Stimulated activated CD8-positive, alpha-beta memory T cell treated with anti-CD3 and anti-CD28 coated beads, Interleukin-4, amount 100 ng/mL, for 1 hour (primary cell): ENCODE results near the gene RPH3AL.

Experiments
- DNase-seq, 2 donors: peaks; one replicate each; pipeline ENCODE4 v3.0.0-alpha.2; 2020; ENCODE audit warnings: low read depth in 2 of 2, low spot score in 1 of 2

The RPH3AL gene

GRCh38 chr17:266219-266618 lies 86.4 kb downstream of the RPH3AL start:
- no peak for DNase-seq

- no peak for DNase-seq
These were observed 86.9 kb downstream of the RPH3AL start for GRCh38 chr17:265718-266117.

DNA sequence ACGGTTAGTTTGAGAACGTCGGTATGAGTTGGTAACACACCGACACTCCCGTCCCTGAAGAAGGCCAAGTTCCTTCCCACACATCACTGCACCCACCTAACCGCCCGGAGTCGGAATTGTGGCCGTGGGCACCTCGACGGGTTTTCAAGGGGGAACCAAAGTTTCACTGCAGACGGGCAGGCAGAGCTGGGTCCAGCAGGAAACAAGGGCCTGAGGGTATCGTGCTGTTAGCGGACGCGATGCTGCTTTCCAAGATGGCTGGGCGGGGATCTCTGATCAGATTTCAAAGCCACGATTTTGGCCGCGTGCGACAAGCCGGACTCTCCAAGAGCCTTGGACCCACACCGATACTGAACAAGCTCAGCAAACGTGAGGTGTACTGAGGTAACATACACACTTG lies 88.8 kb downstream of the RPH3AL start:
- no peak for DNase-seq

DNA sequence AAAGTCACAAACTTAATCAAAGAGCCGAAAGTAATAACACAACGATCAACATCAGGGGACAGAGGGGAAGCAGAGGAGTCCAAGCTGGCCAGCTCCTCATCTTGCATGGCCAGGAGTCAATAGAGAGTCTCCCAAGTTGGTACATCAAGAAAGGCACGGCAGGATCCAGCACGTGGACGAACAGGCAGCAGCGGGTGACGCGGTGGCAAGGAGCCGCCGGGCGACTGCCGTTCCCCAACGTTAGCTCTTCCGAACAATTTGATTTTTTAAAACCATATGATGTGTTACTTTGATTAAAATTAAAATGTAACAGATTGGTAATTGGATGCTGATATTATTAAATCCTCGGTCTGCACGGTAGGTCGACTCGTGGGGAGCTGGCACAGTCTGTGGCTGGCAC lies 89.3 kb downstream of the RPH3AL start:
- DNase-seq, result no peak

- no peak for DNase-seq
These were observed 91.0 kb downstream of the RPH3AL start for GRCh38 chr17:261635-262034.

DNA sequence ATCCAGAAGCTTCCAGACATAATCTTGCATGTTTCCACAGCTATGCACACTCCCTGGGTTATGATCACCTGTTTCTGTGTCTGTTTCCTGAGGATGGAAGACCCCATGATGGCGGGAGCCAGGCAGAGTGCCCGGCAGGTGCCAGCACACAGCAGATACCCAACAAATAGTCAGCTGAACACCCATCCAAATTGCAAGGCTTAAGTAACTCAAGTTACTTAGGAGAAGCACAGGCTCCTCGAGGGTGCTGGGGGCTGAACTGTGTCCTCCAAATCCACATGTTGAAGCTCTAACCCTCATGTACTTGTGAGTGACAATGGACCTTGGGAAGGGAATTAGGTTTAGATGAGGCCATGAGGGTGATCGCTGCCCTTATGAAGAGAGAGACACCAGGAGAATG lies 91.7 kb downstream of the RPH3AL start:
- DNase-seq, result no peak

GRCh38 chr17:260031-260791 lies 92.4 kb downstream of the RPH3AL start:
- no peak for DNase-seq

- no peak for DNase-seq
These were observed 93.1 kb downstream of the RPH3AL start for GRCh38 chr17:259341-259976.

DNA sequence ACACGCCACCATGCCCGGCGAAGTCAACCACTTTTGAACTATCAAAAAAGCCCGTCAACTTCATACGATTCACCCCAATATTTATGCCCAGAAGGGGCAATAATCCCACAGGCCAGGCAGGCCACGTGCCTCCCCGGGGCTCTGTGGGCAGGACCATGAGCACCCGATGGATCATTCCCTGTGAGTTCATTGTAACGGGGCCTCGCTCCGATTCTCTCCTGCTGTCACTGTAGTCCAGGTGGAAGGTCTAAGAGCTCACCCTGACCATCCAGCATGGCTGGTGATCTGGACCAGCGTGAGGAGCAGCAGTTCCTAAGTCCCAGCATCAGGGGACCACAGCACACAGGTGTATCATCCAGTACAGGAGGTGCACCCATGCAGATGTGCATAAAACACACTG lies 93.7 kb downstream of the RPH3AL start:
- no peak for DNase-seq

DNA sequence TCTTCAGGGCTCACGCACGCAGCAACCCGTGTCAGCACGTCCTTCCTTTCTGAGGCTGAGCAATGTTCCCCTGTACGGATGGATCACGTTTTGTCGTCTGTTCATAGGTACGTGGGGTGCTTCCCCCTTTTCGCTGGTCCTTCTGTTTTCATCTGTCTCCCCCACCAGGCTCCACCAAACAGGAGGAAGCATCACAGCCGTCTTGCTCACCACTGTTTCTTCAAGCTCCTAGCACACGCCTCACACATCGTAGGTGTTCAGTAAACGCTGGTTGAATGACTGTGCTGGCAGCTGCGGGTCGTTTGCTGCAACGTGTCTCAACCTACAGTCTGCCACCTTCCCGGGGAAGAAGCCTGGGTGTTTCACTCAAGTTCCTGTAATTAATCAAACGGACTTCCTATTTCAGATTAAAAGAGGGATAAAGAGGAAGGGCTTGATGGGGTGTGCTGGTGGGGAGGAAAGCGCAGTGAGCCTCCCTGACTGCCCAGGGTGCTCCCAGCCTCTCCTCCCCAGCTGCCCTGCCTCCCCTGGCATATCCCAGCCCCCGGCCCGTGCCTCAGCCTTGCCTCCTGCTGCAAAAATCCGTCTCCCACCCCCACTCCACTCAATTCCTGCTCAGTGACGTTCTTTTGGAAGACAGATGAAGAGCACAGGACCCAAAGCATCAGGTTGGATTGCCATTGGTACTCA lies 94.4 kb downstream of the RPH3AL start:
- DNase-seq, result no peak

DNA sequence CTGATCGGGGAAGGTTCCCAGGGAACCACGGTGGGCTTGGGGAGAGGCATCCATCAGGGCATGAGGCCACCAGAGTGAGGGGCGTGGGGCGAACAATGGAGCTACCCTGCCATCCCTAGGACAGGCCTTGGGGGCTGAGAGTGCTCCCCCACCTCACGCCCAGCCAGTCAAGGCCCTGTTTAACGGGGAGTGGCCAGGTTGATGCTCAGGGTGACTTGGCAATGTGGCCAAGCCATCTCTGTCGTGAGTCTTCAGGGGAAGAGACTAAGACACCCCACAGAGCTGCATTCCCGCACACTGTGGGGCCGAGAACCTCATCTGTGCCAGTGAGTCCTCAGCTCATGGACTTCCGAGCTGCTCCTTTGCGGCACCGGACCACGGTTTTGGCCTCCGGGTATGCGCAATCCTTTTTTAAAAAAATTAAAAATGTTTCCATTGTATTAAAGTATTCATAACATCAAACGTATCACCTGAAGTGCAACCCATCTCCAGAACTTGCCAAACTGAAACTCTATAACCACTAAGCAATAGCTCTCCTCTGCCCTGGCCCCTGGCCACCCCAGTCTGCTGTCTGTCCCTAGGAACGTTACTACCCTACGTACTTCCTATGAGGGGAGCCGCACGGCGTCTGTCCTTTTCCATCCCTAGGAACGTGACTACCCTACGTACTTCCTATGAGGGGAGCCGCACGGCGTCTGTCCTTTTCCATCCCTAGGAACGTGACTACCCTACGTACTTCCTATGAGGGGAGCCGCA lies 99.3 kb downstream of the RPH3AL start:
- DNase-seq, result no peak

DNA sequence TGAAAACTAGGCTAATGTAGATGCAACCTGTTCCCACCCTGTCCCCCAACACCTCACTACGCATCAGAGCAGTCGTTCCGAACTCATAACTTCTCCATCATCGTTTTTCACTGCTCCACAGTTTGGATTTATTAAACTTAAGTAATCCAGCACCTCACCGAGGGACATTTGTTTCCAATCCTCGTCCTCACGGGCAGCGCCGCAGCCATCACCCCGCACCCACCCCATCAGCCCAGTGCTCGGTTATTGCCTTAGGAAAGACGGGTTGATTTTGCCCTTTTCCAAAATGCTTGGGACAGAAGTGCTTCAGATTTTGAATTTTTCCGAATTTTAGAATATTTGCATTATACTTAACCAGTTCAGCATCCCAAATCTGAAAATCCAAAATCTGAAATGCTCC lies 100.2 kb downstream of the RPH3AL start:
- no peak for DNase-seq

DNA sequence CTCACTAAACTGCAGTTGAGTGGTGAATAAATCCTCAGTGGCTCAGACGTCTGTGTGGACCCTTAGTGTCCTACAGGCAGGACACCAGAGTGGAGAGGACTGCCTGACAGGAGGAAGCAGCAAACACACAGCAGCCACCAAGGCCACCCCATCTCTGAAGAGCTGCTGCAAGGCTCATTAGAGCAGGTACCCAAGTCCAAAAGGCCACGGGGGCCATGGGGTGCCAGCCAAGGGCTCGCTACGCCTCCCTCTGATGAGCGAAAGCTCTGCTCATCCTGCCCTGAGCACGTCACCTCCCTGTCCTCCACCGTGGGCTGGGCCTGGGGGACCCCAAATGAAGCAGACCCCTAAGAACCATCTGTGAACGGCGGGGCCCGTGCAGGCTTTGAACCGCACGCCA lies 101.1 kb downstream of the RPH3AL start:
- no peak for DNase-seq

DNA sequence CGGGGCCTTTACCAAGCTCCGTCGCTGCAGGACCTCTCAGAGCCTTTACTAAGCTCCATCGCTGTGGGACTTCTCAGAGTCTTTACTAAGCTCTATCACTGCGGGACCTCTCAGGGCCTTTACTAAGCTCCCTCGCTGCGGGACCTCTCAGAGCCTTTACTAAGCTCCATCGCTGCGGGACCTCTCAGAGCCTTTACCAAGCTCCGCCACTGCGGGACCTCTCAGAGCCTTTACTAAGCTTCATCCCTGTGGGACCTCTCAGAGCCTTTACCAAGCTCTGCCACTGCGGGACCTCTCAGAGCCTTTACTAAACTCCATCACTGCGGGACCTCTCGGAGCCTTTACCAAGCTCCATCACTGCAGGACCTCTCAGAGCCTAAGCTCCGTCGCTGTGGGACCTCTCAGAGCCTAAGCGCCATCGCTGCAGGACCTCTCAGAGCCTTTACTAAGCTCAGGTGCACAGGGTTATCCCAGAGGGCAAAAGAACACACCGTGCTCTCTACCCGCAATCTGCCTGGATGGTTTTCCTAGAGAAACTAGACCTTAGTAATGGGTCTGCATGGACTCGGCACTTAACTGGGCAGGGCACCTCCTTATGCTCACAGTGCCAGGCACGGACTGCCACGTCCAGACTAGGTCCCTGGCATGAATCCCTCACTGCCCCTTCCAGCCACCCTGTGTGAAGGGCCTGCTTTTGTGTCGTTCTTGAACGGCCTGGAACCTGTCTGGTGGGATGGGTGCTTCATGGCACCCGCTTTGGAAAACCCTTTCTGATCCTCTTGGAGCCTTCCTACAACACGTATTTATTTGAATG lies 101.9 kb downstream of the RPH3AL start:
- DNase-seq, result no peak

DNA sequence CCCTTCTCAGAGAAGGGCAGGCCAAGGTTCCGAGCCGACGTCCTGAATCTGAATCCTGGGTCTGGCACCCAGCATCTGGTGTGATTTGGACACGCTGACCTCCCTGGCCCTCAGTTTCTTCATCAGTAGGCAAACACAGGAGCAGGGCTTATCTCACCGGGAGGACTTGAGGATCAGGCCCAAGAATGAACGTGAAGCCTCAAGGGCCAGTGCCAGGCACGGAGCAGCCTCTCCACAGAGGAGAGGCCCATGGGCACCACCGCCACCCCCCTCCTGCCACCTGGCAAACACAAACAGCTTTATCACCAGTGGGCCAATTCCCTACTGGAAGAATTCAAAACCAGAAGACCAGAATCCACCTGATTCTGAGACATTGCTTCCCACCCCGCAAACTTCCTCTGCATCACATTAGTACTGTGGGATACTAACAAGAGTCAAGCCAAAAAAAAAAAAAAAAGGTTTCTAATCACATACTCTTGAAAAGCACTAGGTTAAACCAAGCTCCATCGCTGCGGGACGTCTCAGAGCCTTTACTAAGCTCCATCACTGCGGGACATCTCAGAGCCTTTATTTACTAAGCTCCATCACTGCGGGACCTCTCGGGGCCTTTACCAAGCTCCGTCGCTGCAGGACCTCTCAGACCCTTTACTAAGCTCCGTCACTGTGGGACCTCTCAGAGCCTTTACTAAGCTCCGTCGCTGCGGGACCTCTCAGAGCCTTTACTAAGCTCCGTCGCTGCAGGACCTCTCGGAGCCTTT lies 103.2 kb downstream of the RPH3AL start:
- no peak for DNase-seq

- no peak for DNase-seq
These were observed 104.0 kb downstream of the RPH3AL start for GRCh38 chr17:248337-249235.

DNA sequence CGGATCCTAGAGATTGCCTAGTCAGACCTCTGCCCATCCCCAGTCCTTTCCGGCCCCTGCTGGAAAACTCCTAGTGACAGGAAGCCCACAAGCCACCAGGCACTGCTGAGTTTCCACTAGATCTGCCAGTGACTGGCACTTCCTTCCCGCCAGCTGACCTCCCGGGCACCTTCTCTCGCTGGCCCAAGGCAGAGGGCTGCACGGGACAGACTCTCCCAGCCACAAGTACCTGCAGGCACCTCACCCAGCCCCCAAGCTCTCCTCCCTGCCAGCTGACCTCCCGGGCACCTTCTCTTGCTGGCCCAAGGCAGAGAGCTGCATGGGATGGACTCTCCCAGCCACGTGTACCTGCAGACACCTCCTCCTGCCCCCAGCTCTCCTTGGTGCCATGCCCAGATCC lies 104.8 kb downstream of the RPH3AL start:
- no peak for DNase-seq

DNA sequence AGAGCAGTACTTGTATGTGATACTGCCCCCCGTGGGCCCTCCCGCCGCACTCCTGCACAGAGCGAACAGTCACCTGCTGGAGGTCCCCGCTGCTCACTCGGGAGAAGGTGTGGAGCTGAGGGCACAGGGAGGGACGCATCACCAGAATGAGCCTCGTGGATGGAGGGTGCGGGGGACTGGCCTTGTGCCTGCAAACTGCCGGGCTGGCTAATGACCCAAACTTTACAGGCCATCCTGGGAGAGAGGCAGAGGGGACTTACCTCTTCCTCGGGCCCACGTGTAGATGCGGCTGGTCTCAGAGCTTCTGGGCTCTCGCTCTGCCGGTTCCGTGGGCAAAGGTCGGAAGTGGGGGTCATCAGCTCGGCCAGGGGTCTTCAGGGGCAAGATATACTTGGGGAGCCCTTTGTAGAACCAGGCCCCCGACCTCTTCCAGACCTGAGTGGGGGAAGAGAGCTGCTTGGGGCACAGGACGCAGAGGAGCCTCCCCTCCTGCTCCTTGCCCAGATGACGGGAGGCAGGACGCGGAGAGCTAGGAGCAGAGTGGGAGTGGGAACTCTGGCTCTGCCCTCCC lies 105.7 kb downstream of the RPH3AL start:
- no peak for DNase-seq

- DNase-seq, result no peak
These were observed 106.4 kb downstream of the RPH3AL start for GRCh38 chr17:246226-246625.
